K562 (cell line): ENCODE results near the gene HAT1.

ENCODE experiments used
- CHD4 ChIP-seq: fragments of 200-600 bp; sonication (generic); IDR thresholded peaks from 3 replicates; pipeline ENCODE4 v1.6.1; 2012; ENCODE audit warnings: low read depth, mild to moderate bottlenecking, mixed read lengths, low read length, inconsistent platforms; ENCODE audit not compliant: insufficient read depth, insufficient replicate concordance, poor library complexity, severe bottlenecking
- CTCF ChIP-seq, 3 experiments: IDR thresholded peaks in 2 of 3; conservative IDR thresholded peaks in 1 of 3; 2 replicates each; pipeline ENCODE4 v1.5.1; 2011 to 2012; ENCODE audit warnings: low read length in 3 of 3, mild to moderate bottlenecking in 3 of 3, control low read depth in 2 of 3, improper control_type of control experiment in 1 of 3, inconsistent platforms in 1 of 3, low read depth in 1 of 3, mixed read lengths in 1 of 3, moderate library complexity in 1 of 3; ENCODE audit not compliant: insufficient read depth in 2 of 3
- E2F4 ChIP-seq: sonication (generic); formaldehyde crosslinking; IDR thresholded peaks from 2 replicates; pipeline ENCODE4 v1.8.0; 2022; ENCODE audit warnings: mild to moderate bottlenecking, low read depth, missing genetic modification reagents
- FOXA1 ChIP-seq: fragments of 450-650 bp; IDR thresholded peaks from 2 replicates; pipeline ENCODE4 v1.6.1; 2016; ENCODE audit warnings: mild to moderate bottlenecking, borderline replicate concordance
- KDM4B ChIP-seq, 2 experiments: fragments of 450-650 bp in 1 of 2; sonication (generic) in 1 of 2; IDR thresholded peaks; 2 replicates each; pipeline ENCODE4 v1.6.1; 2016 to 2017; ENCODE audit warnings: borderline replicate concordance in 2 of 2, antibody characterized with exemption in 1 of 2, low read depth in 1 of 2, mild to moderate bottlenecking in 1 of 2
- MAFF ChIP-seq: IDR thresholded peaks from 2 replicates; pipeline ENCODE4 v1.6.1; 2012; ENCODE audit warnings: low read length, improper control_type of control experiment
- MEF2D ChIP-seq: conservative IDR thresholded peaks from 2 replicates; pipeline ENCODE4 v1.6.1; 2016; ENCODE audit warnings: low read depth, missing genetic modification characterization, missing compliant biosample characterization
- NKRF ChIP-seq: fragments of 450-650 bp; IDR thresholded peaks from 2 replicates; pipeline ENCODE4 v1.6.1; 2016; ENCODE audit warnings: borderline replicate concordance
- SMC3 ChIP-seq: conservative IDR thresholded peaks from 2 replicates; pipeline ENCODE4 v1.6.1; 2011; ENCODE audit warnings: low read depth, low read length, improper control_type of control experiment; ENCODE audit not compliant: insufficient read depth
- YY1 ChIP-seq, 3 experiments: IDR thresholded peaks; 2 replicates each; pipeline ENCODE4 v1.6.1; 2011; ENCODE audit warnings: low read length in 2 of 3, mild to moderate bottlenecking in 2 of 3, moderate library complexity in 2 of 3, borderline replicate concordance in 1 of 3, control low read depth in 1 of 3, low read depth in 1 of 3; ENCODE audit not compliant: insufficient read depth in 3 of 3, insufficient replicate concordance in 2 of 3, control insufficient read depth in 1 of 3, insufficient read length in 1 of 3; ENCODE audit errors: extremely low read depth in 1 of 3
- ZHX1 ChIP-seq: fragments of 150-350 bp; conservative IDR thresholded peaks from 2 replicates; pipeline ENCODE4 v1.6.1; 2014; ENCODE audit warnings: low read length
- ZNF511 ChIP-seq: sonication (generic); formaldehyde crosslinking; IDR thresholded peaks from 2 replicates; pipeline ENCODE4 v1.8.0; 2022; ENCODE audit warnings: mild to moderate bottlenecking, missing genetic modification reagents

GRCh38 chr2:171960570-171960969, 38.3 kb downstream of the HAT1 start:
- TF ChIP-seq MEF2D (tag), result no peak
- no peak for TF ChIP-seq ZHX1
- TF ChIP-seq CTCF (IDR thresholded peaks at IDR 0.05 in 2 of 3, conservative IDR thresholded peaks at IDR 0.05 in 1 of 3; ENCODE audit: insufficient read depth in 2 of 3, low read depth in 1 of 3, low read length in 3 of 3), result no peak
- TF ChIP-seq CHD4, result no peak
- TF ChIP-seq YY1 (IDR thresholded peaks at IDR 0.05; ENCODE audit: borderline replicate concordance in 1 of 3, control insufficient read depth in 1 of 3, extremely low read depth in 1 of 3, insufficient read depth in 3 of 3, insufficient read length in 1 of 3, insufficient replicate concordance in 2 of 3, low read depth in 1 of 3, low read length in 2 of 3), result no peak
- no peak for TF ChIP-seq ZNF511 (CRISPR knock-in tag)
- TF ChIP-seq FOXA1, result no peak
- no peak for TF ChIP-seq NKRF
- no peak for TF ChIP-seq KDM4B (IDR thresholded peaks at IDR 0.05; ENCODE audit: borderline replicate concordance in 2 of 2, low read depth in 1 of 2)
- TF ChIP-seq MAFF, result no peak
- TF ChIP-seq E2F4 (CRISPR knock-in tag), result no peak
- no peak for TF ChIP-seq SMC3
